DND-41 (cell line): ENCODE data around the gene CACNA1D.

ENCODE experiments used
- ATAC-seq: fragments of 200-7000 bp; cut with Tn5 transposase; 3 replicates; pipeline ENCODE4 v1.9.1; 2021; ENCODE audit warnings: low read depth; ENCODE audit not compliant: insufficient read depth
- DNase-seq: peaks from one replicate; pipeline ENCODE4 v3.0.0-alpha.2; 2020
- H2AFZ ChIP-seq: 2 replicates; pipeline ENCODE4 v1.6.0; 2012; ENCODE audit warnings: low read depth, low read length
- H3K27ac ChIP-seq: 2 replicates; pipeline ENCODE4 v1.5.1; 2012; ENCODE audit warnings: low read length, inconsistent platforms
- H3K27me3 ChIP-seq: fragments of 200-600 bp; sonication (generic); 2 replicates; pipeline ENCODE4 v1.6.0; 2012; ENCODE audit warnings: low read length, mild to moderate bottlenecking, inconsistent platforms; ENCODE audit not compliant: insufficient read depth, poor library complexity
- H3K36me3 ChIP-seq: 2 replicates; pipeline ENCODE4 v1.5.1; 2012; ENCODE audit warnings: low read length, inconsistent platforms; ENCODE audit not compliant: insufficient read depth
- H3K4me1 ChIP-seq: 2 replicates; pipeline ENCODE4 v1.5.1; 2012; ENCODE audit warnings: mild to moderate bottlenecking, low read length; ENCODE audit not compliant: insufficient read depth
- H3K4me2 ChIP-seq: 2 replicates; pipeline ENCODE4 v1.6.0; 2012; ENCODE audit warnings: mild to moderate bottlenecking, moderate library complexity, low read length, inconsistent platforms; ENCODE audit not compliant: insufficient read depth
- H3K4me3 ChIP-seq, 2 experiments: fragments of 200-600 bp in 1 of 2; shearing (Covaris generic) in 1 of 2; 2 replicates each; pipeline ENCODE4 v1.5.1; 2012 to 2016; ENCODE audit warnings: inconsistent platforms in 2 of 2, low read length in 2 of 2, mild to moderate bottlenecking in 2 of 2, low read depth in 1 of 2, moderate library complexity in 1 of 2
- H3K79me2 ChIP-seq: 2 replicates; pipeline ENCODE4 v1.6.0; 2012; ENCODE audit warnings: low read length, inconsistent platforms; ENCODE audit not compliant: insufficient read depth
- H3K9ac ChIP-seq: 2 replicates; pipeline ENCODE4 v1.6.0; 2012; ENCODE audit warnings: low read depth, mild to moderate bottlenecking, inconsistent platforms, low read length, moderate library complexity
- H3K9me3 ChIP-seq: 2 replicates; pipeline ENCODE4 v1.5.1; 2012; ENCODE audit warnings: low read length, moderate library complexity, mild to moderate bottlenecking, inconsistent platforms; ENCODE audit not compliant: insufficient read depth, severe bottlenecking
- H4K20me1 ChIP-seq: 2 replicates; pipeline ENCODE4 v1.6.0; 2012; ENCODE audit warnings: low read length; ENCODE audit not compliant: insufficient read depth
- EZH2 ChIP-seq: IDR thresholded peaks from 3 replicates; pipeline ENCODE4 v1.6.1; 2012; ENCODE audit warnings: borderline replicate concordance, low read depth, mild to moderate bottlenecking, moderate library complexity, low read length, inconsistent platforms; ENCODE audit not compliant: severe bottlenecking
- TF ChIP-seq, protein P1 (sequence below): IDR thresholded peaks from 2 replicates; pipeline ENCODE4 v1.5.1; 2012; ENCODE audit warnings: borderline replicate concordance, low read length, moderate library complexity, mild to moderate bottlenecking; ENCODE audit not compliant: poor library complexity, severe bottlenecking; ENCODE audit errors: extremely low read depth

Gene CACNA1D

DNA sequence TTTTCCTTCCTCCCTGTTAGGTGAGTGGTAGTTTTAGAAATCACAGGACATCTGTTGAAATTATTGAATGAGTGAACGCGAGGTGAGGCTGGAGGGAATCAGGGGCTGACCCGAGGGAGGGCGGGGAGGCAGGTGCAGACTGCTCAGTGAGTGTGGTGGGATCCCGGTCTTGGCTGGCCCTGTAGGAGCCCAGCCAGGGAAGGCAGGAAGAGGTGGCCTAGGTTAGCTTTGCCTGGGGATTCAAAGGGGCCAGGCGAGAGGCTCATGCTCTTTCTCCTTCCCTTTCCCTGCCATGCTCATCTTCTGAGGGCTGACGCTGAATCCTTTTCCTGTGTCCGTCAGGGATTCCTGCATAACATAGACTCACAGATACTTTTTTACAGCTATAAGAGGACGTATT lies 15.1 kb downstream of the CACNA1D start:
- Histone ChIP-seq H3K4me1 (no peaks in the 10 kb centered on the region), H3K4me3 (no peak overlapping the region), H3K36me3 (no peaks in the 10 kb centered on the region), H3K27ac (no peak overlapping the region), H3K4me2 (no peak overlapping the region), H2AFZ (no peak overlapping the region), H3K9ac (no peak overlapping the region), H3K9me3 (no peaks in the 10 kb centered on the region), H4K20me1 (no peaks in the 10 kb centered on the region), H3K79me2 (no peaks in the 10 kb centered on the region), H3K27me3 (peaks cover 20% of the 10 kb centered on the region)
- no peak for TF ChIP-seq EZH2
- TF ChIP-seq, protein P1, sequence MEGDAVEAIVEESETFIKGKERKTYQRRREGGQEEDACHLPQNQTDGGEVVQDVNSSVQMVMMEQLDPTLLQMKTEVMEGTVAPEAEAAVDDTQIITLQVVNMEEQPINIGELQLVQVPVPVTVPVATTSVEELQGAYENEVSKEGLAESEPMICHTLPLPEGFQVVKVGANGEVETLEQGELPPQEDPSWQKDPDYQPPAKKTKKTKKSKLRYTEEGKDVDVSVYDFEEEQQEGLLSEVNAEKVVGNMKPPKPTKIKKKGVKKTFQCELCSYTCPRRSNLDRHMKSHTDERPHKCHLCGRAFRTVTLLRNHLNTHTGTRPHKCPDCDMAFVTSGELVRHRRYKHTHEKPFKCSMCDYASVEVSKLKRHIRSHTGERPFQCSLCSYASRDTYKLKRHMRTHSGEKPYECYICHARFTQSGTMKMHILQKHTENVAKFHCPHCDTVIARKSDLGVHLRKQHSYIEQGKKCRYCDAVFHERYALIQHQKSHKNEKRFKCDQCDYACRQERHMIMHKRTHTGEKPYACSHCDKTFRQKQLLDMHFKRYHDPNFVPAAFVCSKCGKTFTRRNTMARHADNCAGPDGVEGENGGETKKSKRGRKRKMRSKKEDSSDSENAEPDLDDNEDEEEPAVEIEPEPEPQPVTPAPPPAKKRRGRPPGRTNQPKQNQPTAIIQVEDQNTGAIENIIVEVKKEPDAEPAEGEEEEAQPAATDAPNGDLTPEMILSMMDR, result no peak
- no peak for DNase-seq
- no peak for ATAC-seq

GRCh38 chr3:53510508-53510907 lies 16.1 kb downstream of the CACNA1D start:
- no peak for TF ChIP-seq EZH2
- TF ChIP-seq, protein P1, result no peak

GRCh38 chr3:53511246-53511645 lies 16.8 kb downstream of the CACNA1D start:
- no peaks in the 10 kb centered on the region for H4K20me1 ChIP-seq
- H3K79me2 ChIP-seq, result no peaks in the 10 kb centered on the region
- DNase-seq (no peak), ATAC-seq (no peak)
- H3K9me3 ChIP-seq, result no peaks in the 10 kb centered on the region
- no peak for TF ChIP-seq EZH2
- TF ChIP-seq, protein P1, result no peak
- H3K36me3 ChIP-seq, result no peaks in the 10 kb centered on the region
- H3K9ac ChIP-seq, result no peak overlapping the region
- no peaks in the 10 kb centered on the region for H3K4me1 ChIP-seq
- H3K4me3 ChIP-seq, result no peak overlapping the region
- H3K27ac ChIP-seq, result no peak overlapping the region
- H3K4me2 ChIP-seq, result no peak overlapping the region
- peaks cover 23% of the 10 kb centered on the region for H3K27me3 ChIP-seq
- H2AFZ ChIP-seq, result no peak overlapping the region

More at GRCh38 chr3:53510508-53510907, 16.1 kb downstream of the CACNA1D start:
- Histone ChIP-seq H2AFZ (no peak overlapping the region), H3K4me3 (no peak overlapping the region), H3K9ac (no peak overlapping the region), H3K27me3 (peaks cover 23% of the 10 kb centered on the region), H3K27ac (no peak overlapping the region), H3K79me2 (no peaks in the 10 kb centered on the region), H3K4me2 (no peak overlapping the region), H3K4me1 (no peaks in the 10 kb centered on the region), H3K9me3 (no peaks in the 10 kb centered on the region), H4K20me1 (no peaks in the 10 kb centered on the region), H3K36me3 (no peaks in the 10 kb centered on the region)
- ATAC-seq, result no peak
- no peak for DNase-seq

GRCh38 chr3:53513556-53514190 lies 19.3 kb downstream of the CACNA1D start:
- H3K4me1 ChIP-seq, result no peaks in the 10 kb centered on the region
- H3K4me2 ChIP-seq, result no peak overlapping the region
- H3K9me3 ChIP-seq, result no peaks in the 10 kb centered on the region
- no peaks in the 10 kb centered on the region for H4K20me1 ChIP-seq
- no peak overlapping the region for H3K4me3 ChIP-seq
- H3K36me3 ChIP-seq, result no peaks in the 10 kb centered on the region
- H3K9ac ChIP-seq, result no peak overlapping the region
- no peaks in the 10 kb centered on the region for H3K79me2 ChIP-seq
- no peak overlapping the region for H2AFZ ChIP-seq
- H3K27me3 ChIP-seq, result peaks cover 27% of the 10 kb centered on the region
- DNase-seq, result no peak
- no peak for ATAC-seq
- H3K27ac ChIP-seq, result no peak overlapping the region
- TF ChIP-seq EZH2, result no peak
- TF ChIP-seq, protein P1, result peak; percentile 41
